Cardiac fibroblast (primary cell): ENCODE data around the gene APMAP.

Experiments
- DNase-seq, 2 donors: peaks; one replicate each; pipeline versions ENCODE4 v3.0.0 to v3.0.0-alpha.2; 2010; ENCODE audit warnings: low read depth in 2 of 2
- H3K4me3 ChIP-seq, 2 donors: replicated peaks in 1 of 2; 1 replicate in 1 of 2; 2 replicates in 1 of 2; pipeline ENCODE4 v1.5.1; 2011; ENCODE audit warnings: low read depth in 2 of 2, low read length in 2 of 2, mild to moderate bottlenecking in 2 of 2, moderate library complexity in 1 of 2
- CTCF ChIP-seq: IDR thresholded peaks from one replicate; pipeline ENCODE4 v1.5.1; 2011; ENCODE audit warnings: low read depth, mild to moderate bottlenecking, low read length, inconsistent platforms

Gene APMAP

GRCh38 chr20:24981790-24982189 is 10.8 kb downstream of the APMAP start:
- TF ChIP-seq CTCF: no peak
- H3K4me3 ChIP-seq: no peak overlapping the region
- DNase-seq: no peak

- no peak for DNase-seq
- TF ChIP-seq CTCF: no peak
- H3K4me3 ChIP-seq: no peak overlapping the region
Observed at GRCh38 chr20:24981282-24981681, 11.3 kb downstream of the APMAP start.

GRCh38 chr20:24980291-24981053 is 12.1 kb downstream of the APMAP start:
- DNase-seq: no peak
- H3K4me3 ChIP-seq: no peak overlapping the region
- TF ChIP-seq CTCF: no peak

- no peak for DNase-seq
- no peak overlapping the region for H3K4me3 ChIP-seq
- TF ChIP-seq CTCF: no peak
Observed at GRCh38 chr20:24979036-24979960, 13.3 kb downstream of the APMAP start.

GRCh38 chr20:24978513-24978912 is 14.0 kb downstream of the APMAP start:
- no peak for DNase-seq
- no peak overlapping the region for H3K4me3 ChIP-seq
- TF ChIP-seq CTCF: no peak

GRCh38 chr20:24977797-24978196 is 14.8 kb downstream of the APMAP start:
- no peak for TF ChIP-seq CTCF
- no peak for DNase-seq
- no peak overlapping the region for H3K4me3 ChIP-seq
